COLO829 (cell line): ENCODE measurements around the gene TTLL11.

Experiments used
- DNase-seq: peaks from one replicate; pipeline ENCODE4 v3.0.0; 2012; ENCODE audit warnings: low spot score

Gene TTLL11

GRCh38 chr9:121974421-121974820 is 118.7 kb downstream of the TTLL11 start:
- no peak for DNase-seq

GRCh38 chr9:121972501-121972981 is 120.6 kb downstream of the TTLL11 start:
- DNase-seq, result no peak

GRCh38 chr9:121968056-121968455 is 125.1 kb downstream of the TTLL11 start:
- no peak for DNase-seq

GRCh38 chr9:121966706-121967105 is 126.4 kb downstream of the TTLL11 start:
- no peak for DNase-seq

- DNase-seq, result no peak
Observed at GRCh38 chr9:121963528-121963995, 129.5 kb downstream of the TTLL11 start.

- no peak for DNase-seq
Observed at GRCh38 chr9:121962421-121962820, 130.7 kb downstream of the TTLL11 start.

GRCh38 chr9:121960665-121961064 is 132.4 kb downstream of the TTLL11 start:
- DNase-seq, result no peak

GRCh38 chr9:121958530-121958929 is 134.6 kb downstream of the TTLL11 start:
- DNase-seq, result no peak

- no peak for DNase-seq
Observed at GRCh38 chr9:121956808-121957207, 136.3 kb downstream of the TTLL11 start.

GRCh38 chr9:121955649-121956048 is 137.5 kb downstream of the TTLL11 start:
- DNase-seq, result no peak

- DNase-seq, result no peak
Observed at GRCh38 chr9:121954477-121955140, 138.5 kb downstream of the TTLL11 start.

GRCh38 chr9:121952611-121953010 is 140.5 kb downstream of the TTLL11 start:
- DNase-seq, result no peak

GRCh38 chr9:121950866-121951265 is 142.2 kb downstream of the TTLL11 start:
- DNase-seq, result no peak

- no peak for DNase-seq
Observed at GRCh38 chr9:121950441-121950840, 142.7 kb downstream of the TTLL11 start.

- no peak for DNase-seq
Observed at GRCh38 chr9:121949766-121950165, 143.3 kb downstream of the TTLL11 start.

GRCh38 chr9:121949364-121949763 is 143.7 kb downstream of the TTLL11 start:
- DNase-seq, result no peak

- no peak for DNase-seq
Observed at GRCh38 chr9:121947775-121948174, 145.3 kb downstream of the TTLL11 start.

- no peak for DNase-seq
Observed at GRCh38 chr9:121946465-121946864, 146.6 kb downstream of the TTLL11 start.

- DNase-seq, result no peak
Observed at GRCh38 chr9:121945849-121946248, 147.3 kb downstream of the TTLL11 start.

- no peak for DNase-seq
Observed at GRCh38 chr9:121945281-121945680, 147.8 kb downstream of the TTLL11 start.

GRCh38 chr9:121944711-121945191 is 148.4 kb downstream of the TTLL11 start:
- DNase-seq, result no peak

GRCh38 chr9:121943463-121943862 is 149.6 kb downstream of the TTLL11 start:
- no peak for DNase-seq

- no peak for DNase-seq
Observed at GRCh38 chr9:121942866-121943382, 150.2 kb downstream of the TTLL11 start.

GRCh38 chr9:121942313-121942712 is 150.8 kb downstream of the TTLL11 start:
- DNase-seq, result no peak
